ENCODE data around the gene SLC12A9. TPM values are rescaled to one million over a fixed set of nuclear protein-coding genes. Genes with fewer than 3 reads are reported as not detected.

SLC12A9 gene, protein sequence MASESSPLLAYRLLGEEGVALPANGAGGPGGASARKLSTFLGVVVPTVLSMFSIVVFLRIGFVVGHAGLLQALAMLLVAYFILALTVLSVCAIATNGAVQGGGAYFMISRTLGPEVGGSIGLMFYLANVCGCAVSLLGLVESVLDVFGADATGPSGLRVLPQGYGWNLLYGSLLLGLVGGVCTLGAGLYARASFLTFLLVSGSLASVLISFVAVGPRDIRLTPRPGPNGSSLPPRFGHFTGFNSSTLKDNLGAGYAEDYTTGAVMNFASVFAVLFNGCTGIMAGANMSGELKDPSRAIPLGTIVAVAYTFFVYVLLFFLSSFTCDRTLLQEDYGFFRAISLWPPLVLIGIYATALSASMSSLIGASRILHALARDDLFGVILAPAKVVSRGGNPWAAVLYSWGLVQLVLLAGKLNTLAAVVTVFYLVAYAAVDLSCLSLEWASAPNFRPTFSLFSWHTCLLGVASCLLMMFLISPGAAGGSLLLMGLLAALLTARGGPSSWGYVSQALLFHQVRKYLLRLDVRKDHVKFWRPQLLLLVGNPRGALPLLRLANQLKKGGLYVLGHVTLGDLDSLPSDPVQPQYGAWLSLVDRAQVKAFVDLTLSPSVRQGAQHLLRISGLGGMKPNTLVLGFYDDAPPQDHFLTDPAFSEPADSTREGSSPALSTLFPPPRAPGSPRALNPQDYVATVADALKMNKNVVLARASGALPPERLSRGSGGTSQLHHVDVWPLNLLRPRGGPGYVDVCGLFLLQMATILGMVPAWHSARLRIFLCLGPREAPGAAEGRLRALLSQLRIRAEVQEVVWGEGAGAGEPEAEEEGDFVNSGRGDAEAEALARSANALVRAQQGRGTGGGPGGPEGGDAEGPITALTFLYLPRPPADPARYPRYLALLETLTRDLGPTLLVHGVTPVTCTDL
- 19.5 and 20.0 TPM in 2 replicates for total RNA-seq

DNA sequence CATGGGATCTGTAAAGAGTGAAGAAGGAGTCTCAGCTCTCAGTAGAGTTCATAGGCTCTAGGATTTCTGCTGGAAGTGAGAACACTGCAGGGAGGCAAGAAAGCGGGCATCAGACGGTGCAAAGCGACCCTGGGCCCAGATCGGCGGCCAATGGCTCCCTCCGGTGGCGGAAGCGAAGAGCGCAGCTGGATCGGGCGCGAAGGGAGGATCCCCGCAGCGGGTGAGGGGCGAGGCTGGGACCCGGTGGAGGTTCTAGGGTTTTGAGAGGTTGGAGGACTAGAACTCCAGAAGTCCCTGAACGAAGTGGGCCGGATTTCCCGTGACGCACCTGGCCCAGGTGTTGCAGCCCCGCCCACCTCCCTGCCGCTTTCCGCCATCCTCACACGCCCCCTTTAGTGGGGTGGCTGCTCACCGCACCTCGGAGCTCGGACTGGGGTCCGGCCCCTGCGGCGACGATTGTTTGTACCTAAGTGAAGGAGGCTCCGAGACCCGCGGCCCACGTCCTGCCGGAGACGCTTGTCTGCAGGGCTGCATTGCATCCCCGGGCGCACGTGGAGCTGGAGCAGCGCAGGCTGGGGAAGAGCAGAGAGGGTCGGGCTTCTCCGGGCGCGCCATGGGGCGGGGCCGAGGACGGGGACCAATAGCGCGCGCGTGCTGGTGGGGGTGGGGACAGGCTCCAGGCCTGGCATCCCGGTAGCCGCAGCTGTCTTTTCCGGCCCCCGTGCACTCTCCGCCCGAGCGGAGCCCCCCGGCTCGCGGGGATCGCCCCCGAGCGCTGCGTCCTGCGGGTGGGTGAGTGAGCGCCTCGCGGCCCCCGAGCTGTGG, at the start of gene SLC12A9:
SLC12A9 (plus strand) TSS at position 666 of the 825 bp plus-strand sequence. CDS start 1,485 bp downstream, outside the sequence.
- peaks cover 10% of the 10 kb centered on the region for H3K4me1 ChIP-seq (ENCODE audit: insufficient read depth, low read length)
- H3K9me3 ChIP-seq (ENCODE audit: low read depth, low read length): no peaks in the 10 kb centered on the region
- peak; percentile 99 for DNase-seq (ENCODE audit: insufficient read length, low spot score, missing footprints)
- H3K79me2 ChIP-seq (ENCODE audit: insufficient read depth, low read length): peaks cover 7% of the 10 kb centered on the region
- H2AFZ ChIP-seq (ENCODE audit: low read length): peak within 1 kb of the TSS; percentile 77
- peak within 1 kb of the TSS; percentile 94 for H3K4me2 ChIP-seq (ENCODE audit: insufficient read depth, low read length)
- TF ChIP-seq, protein P1, sequence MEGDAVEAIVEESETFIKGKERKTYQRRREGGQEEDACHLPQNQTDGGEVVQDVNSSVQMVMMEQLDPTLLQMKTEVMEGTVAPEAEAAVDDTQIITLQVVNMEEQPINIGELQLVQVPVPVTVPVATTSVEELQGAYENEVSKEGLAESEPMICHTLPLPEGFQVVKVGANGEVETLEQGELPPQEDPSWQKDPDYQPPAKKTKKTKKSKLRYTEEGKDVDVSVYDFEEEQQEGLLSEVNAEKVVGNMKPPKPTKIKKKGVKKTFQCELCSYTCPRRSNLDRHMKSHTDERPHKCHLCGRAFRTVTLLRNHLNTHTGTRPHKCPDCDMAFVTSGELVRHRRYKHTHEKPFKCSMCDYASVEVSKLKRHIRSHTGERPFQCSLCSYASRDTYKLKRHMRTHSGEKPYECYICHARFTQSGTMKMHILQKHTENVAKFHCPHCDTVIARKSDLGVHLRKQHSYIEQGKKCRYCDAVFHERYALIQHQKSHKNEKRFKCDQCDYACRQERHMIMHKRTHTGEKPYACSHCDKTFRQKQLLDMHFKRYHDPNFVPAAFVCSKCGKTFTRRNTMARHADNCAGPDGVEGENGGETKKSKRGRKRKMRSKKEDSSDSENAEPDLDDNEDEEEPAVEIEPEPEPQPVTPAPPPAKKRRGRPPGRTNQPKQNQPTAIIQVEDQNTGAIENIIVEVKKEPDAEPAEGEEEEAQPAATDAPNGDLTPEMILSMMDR (IDR thresholded peaks at IDR 0.05; ENCODE audit: extremely low read depth, low read depth, low read length): peak; percentile 81
- no peaks in the 10 kb centered on the region for H4K20me1 ChIP-seq (ENCODE audit: insufficient read depth, low read length)
- peak within 1 kb of the TSS; percentile 80 for H3K4me3 ChIP-seq (ENCODE audit: insufficient read depth, low read length)
- no peaks in the 10 kb centered on the region for H3K27me3 ChIP-seq (ENCODE audit: insufficient read depth, low read length)
- H3K36me3 ChIP-seq (ENCODE audit: insufficient read depth, low read length): peaks cover 3% of the 10 kb centered on the region
- no peak within 1 kb of the TSS for H3K27ac ChIP-seq (ENCODE audit: low read depth, low read length)

DNA sequence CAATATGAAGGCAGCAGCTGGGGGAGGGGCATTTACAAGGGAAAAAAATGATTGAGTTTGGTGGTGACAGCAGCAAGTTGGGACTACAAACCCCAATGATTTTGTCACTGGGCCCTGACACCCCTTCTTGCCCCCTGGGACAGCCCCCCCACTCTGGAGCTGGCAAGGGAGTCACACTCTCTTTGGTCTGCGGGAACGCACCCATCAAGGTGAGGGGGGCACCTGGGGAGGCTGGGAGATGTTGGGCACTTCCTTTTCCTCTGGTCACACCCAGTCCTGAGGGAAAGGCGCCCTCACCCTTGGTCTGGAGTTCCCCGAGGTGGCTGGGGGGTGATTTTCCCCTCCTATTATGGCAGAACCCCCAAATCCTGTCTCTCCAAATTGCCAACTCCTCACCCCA, 49.6 kb upstream of the SLC12A9 start:
- H3K9me3 ChIP-seq (ENCODE audit: low read depth, low read length): no peaks in the 10 kb centered on the region
- no peak overlapping the region for H3K27ac ChIP-seq (ENCODE audit: low read depth, low read length)
- H3K79me2 ChIP-seq (ENCODE audit: insufficient read depth, low read length): no peaks in the 10 kb centered on the region
- peak; percentile 59 for DNase-seq (ENCODE audit: insufficient read length, low spot score, missing footprints)
- H3K4me1 ChIP-seq (ENCODE audit: insufficient read depth, low read length): peaks cover 5% of the 10 kb centered on the region
- peaks cover 4% of the 10 kb centered on the region for H3K36me3 ChIP-seq (ENCODE audit: insufficient read depth, low read length)
- H3K4me2 ChIP-seq (ENCODE audit: insufficient read depth, low read length): peak overlapping the region; percentile 46
- H3K27me3 ChIP-seq (ENCODE audit: insufficient read depth, low read length): no peaks in the 10 kb centered on the region
- TF ChIP-seq, protein P1 (IDR thresholded peaks at IDR 0.05; ENCODE audit: extremely low read depth, low read depth, low read length): no peak
- H3K4me3 ChIP-seq (ENCODE audit: insufficient read depth, low read length): no peak overlapping the region
- H4K20me1 ChIP-seq (ENCODE audit: insufficient read depth, low read length): no peaks in the 10 kb centered on the region
- no peak overlapping the region for H2AFZ ChIP-seq (ENCODE audit: low read length)

DNA sequence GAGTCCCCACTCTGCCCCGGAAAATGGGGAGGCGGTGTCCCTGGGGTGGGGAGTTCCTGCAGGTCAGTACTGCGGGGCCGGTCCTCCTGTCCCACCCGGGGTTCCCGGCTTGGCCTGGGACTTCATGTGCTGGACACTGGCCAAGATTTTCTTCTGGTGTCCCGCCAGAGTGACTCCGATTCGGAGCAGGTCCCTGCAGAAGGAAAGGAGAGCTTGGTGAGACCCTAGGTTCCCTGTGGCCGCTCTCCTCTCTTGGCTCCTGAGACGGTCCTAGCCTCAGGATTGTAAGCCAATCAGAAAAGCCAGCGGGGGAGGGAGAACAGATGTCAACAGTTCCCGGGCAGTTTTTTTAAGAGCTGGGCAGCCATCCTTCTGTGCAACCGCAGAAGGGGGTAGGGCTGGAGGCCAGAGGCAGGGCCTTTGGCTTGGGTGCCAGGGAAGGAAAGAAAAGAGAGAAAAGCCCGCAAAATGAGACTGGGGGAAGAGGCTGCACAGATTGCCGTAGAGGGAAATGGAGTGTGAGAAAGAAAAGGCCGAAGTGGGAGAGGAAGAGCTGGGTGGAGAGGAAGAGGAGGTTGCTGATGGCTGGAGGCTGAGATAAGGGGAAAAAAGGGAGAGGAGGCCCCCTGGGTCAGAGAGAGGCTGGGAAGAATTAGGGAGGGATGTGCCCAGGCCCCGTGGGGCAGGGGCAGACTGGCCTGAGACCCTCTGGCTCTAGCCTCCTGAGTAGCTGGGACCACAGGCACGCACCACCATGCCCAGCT, 48.9 kb upstream of the SLC12A9 start:
- Histone ChIP-seq H3K27ac (ENCODE audit: low read depth, low read length) (no peak overlapping the region), H3K4me3 (ENCODE audit: insufficient read depth, low read length) (peak overlapping the region; percentile 22), H3K79me2 (ENCODE audit: insufficient read depth, low read length) (no peaks in the 10 kb centered on the region), H3K4me2 (ENCODE audit: insufficient read depth, low read length) (peak overlapping the region; percentile 46), H3K4me1 (ENCODE audit: insufficient read depth, low read length) (peaks cover 5% of the 10 kb centered on the region), H2AFZ (ENCODE audit: low read length) (peak overlapping the region; percentile 58), H4K20me1 (ENCODE audit: insufficient read depth, low read length) (no peaks in the 10 kb centered on the region), H3K36me3 (ENCODE audit: insufficient read depth, low read length) (peaks cover 4% of the 10 kb centered on the region), H3K27me3 (ENCODE audit: insufficient read depth, low read length) (no peaks in the 10 kb centered on the region), H3K9me3 (ENCODE audit: low read depth, low read length) (no peaks in the 10 kb centered on the region)
- TF ChIP-seq, protein P1 (IDR thresholded peaks at IDR 0.05; ENCODE audit: extremely low read depth, low read depth, low read length): no peak
- DNase-seq (ENCODE audit: insufficient read length, low spot score, missing footprints): peak; percentile 99

Measured in osteoblast (primary cell).